GM12864 (cell line): ENCODE measurements around the gene CHST1.

ENCODE experiments used
- DNase-seq: peaks from one replicate; pipeline ENCODE4 v3.0.0-alpha.2; 2011; ENCODE audit warnings: low read depth
- H3K4me3 ChIP-seq: 2 replicates; pipeline ENCODE4 v1.5.1; 2011; ENCODE audit warnings: mild to moderate bottlenecking, low read depth, low read length, control low read depth
- TF ChIP-seq, protein P1 (sequence below): IDR thresholded peaks from 2 replicates; pipeline ENCODE4 v1.5.1; 2011; ENCODE audit warnings: low read depth, mild to moderate bottlenecking, moderate library complexity, low read length, control low read depth, inconsistent platforms; ENCODE audit errors: missing control alignments

Gene CHST1

DNA sequence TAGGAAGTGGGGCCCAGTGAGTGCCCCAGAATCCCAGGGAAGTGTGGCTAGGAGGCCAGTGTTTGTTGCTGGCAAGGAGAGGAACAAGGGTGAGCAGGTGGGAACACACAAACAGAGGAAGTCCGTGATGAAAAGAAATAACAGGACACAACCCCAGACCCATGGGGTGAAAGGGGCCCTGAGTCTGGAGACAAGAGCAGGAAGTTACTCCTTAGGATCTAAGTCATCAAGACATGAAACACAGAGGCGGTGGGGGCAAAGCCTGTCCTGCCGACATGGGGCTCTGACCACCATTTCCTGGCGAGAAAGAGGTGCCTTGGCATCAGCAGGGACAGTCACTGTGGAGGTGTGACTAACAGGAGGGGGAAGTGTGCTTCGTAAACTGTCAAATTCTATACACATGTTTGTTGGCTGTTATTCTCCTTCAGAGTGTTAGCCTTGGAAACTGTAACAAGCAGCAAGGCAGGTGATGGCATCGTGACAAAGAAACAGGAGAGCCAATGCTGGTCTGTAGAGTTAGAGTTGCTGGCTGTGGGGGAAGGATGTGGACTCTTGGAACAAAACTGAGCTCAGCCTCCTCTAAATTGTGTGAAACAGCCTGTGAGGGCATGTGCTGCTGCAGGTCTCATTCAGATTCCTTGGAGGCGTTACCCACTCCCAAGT lies 21.7 kb downstream of the CHST1 start:
- TF ChIP-seq, protein P1, sequence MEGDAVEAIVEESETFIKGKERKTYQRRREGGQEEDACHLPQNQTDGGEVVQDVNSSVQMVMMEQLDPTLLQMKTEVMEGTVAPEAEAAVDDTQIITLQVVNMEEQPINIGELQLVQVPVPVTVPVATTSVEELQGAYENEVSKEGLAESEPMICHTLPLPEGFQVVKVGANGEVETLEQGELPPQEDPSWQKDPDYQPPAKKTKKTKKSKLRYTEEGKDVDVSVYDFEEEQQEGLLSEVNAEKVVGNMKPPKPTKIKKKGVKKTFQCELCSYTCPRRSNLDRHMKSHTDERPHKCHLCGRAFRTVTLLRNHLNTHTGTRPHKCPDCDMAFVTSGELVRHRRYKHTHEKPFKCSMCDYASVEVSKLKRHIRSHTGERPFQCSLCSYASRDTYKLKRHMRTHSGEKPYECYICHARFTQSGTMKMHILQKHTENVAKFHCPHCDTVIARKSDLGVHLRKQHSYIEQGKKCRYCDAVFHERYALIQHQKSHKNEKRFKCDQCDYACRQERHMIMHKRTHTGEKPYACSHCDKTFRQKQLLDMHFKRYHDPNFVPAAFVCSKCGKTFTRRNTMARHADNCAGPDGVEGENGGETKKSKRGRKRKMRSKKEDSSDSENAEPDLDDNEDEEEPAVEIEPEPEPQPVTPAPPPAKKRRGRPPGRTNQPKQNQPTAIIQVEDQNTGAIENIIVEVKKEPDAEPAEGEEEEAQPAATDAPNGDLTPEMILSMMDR: no peak
- H3K4me3 ChIP-seq: no peak overlapping the region

DNA sequence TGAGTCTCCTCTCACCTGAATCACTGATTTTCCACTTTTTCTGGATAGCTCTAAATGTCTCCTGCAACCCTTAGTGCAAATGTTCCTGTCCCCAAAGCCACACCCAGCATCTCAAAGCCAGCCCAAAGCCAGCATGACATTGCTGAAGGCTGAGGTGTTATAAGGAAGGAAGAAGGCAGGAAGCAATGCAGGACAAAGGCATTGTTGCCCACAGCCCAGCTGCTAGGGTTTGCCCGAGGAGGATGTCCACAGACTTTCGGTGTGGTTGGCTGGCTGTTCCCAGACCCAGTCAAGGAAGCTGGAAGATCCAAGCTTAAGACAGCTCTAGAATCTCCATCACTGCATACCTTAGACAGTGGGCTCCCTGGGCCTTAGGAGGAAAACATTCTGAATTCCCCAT lies 23.5 kb downstream of the CHST1 start:
- TF ChIP-seq, protein P1: no peak
- H3K4me3 ChIP-seq: no peak overlapping the region
- no peak for DNase-seq

More for the DNA sequence above, 21.7 kb downstream of the CHST1 start:
- DNase-seq: no peak

DNA sequence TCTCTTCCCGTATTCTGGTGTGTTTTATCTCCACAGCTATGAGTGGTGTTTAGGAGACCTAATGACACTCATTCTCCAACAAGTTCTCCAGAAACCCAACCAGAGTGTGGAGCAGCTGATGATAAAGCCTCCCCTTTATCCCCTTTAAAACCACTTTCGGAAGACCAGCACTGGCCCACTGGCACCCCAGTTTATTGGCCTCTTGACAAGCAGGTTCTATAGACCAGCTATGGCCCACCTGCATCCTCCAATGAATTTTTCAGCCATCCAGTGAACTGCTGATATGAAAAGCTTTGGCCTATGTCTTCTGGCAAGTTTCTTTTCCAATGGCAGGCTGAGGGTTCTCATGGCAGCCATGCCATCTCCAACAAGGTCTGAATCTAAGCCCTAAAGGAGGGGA lies 27.4 kb downstream of the CHST1 start:
- TF ChIP-seq, protein P1: no peak
- no peak overlapping the region for H3K4me3 ChIP-seq
- no peak for DNase-seq

DNA sequence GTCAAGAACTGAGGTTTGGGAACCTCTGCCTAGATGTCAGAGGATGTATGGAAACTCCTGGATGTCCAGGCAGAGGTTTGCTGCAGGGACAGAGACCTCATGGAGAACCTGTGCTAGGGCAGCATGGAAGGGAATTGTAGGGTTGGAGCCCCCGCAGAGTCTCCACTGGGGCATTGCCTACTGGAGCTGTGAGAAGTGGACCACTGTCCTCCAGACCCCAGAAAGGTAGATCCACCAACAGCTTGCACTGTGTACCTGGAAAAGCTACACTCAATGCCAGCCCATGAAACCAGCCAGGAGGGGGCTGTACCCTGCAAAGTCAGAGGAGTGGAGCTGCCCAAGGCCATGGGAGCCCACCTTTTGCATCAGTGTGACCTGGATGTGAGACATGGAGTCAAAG lies 29.5 kb downstream of the CHST1 start:
- DNase-seq: no peak
- H3K4me3 ChIP-seq: no peak overlapping the region
- TF ChIP-seq, protein P1: no peak

DNA sequence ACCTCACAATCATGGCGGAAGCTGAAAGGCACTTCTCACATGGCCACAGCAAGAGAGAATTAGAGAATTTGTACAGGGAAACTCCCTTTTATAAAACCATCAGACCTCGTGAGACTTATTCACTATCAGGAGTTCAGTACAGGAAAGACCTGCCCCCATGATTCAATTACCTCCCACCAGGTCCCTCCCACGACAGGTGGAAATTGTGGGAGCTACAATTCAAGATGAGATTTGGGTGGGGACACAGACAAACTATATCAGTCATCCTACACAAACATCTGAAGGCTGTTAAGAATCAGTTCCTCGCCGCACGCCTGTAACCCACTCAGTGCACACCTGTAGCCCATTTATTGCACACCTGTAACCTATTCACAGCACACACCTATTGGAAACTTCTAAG lies 39.8 kb downstream of the CHST1 start:
- no peak overlapping the region for H3K4me3 ChIP-seq
- TF ChIP-seq, protein P1: no peak
- no peak for DNase-seq

DNA sequence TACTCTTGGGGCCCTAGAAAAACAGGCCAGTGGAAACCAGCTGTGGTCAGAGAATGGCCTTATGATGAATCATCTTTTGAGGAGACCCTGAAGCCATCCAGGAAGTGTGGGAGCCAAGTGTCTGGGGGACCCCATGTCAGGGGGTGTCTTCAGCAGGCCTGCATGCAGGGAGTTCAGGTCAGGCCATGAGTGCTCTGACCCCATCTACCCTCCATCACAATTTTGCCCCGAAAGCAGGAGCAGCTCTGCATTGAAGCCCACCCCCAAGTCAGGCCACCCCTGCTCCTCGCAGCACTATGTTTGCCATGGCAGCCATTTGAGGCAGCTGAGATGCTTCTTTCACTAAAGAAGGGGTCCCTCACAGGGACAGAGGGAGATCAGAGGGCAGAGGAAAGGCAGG lies 41.3 kb downstream of the CHST1 start:
- no peak for DNase-seq
- TF ChIP-seq, protein P1: no peak
- no peak overlapping the region for H3K4me3 ChIP-seq

DNA sequence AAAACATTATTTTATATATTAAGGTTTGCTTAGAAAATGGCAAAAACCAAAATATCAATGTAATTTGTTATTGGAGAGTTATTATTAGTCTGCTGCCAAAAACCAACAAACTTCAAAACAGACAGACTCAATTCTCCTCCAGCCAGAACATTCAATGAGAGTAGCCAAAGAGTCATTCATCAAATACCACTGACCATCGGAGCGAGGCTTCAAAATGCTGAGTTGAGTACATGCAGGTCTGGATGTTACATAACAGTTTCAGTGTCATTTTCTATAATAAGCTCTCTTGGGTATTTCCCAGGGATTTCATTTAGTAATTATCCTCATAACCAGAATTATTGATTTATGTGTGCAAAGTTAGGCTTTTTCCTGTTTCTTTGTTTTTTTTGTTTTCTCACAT lies 42.6 kb downstream of the CHST1 start:
- TF ChIP-seq, protein P1: no peak
- H3K4me3 ChIP-seq: no peak overlapping the region
- DNase-seq: no peak
